ENCODE results near the gene PPP2R1A. TPM values are rescaled to one million over a fixed set of nuclear protein-coding genes. Genes with fewer than 3 reads are reported as not detected.

Gene PPP2R1A
- total RNA-seq: 95.0 and 163 TPM in 2 replicates

- DNase-seq (ENCODE audit: low read depth in 2 of 2): peak; percentile 100
Observed at GRCh38 chr19:52189735-52190486, at the start of gene PPP2R1A. PPP2R1A (plus strand) TSS chr19:52190052; CDS start chr19:52190097, 45 bp downstream.

- DNase-seq (ENCODE audit: low read depth in 2 of 2): no peak
Observed at GRCh38 chr19:52141203-52141602, 48.6 kb upstream of the PPP2R1A start.

- DNase-seq (ENCODE audit: low read depth in 2 of 2): no peak
Observed at GRCh38 chr19:52142001-52142595, 47.8 kb upstream of the PPP2R1A start.

- peak in 1 of 2 donors; percentile 73 for DNase-seq (ENCODE audit: low read depth in 2 of 2)
Observed at GRCh38 chr19:52148256-52148655, 41.6 kb upstream of the PPP2R1A start.

GRCh38 chr19:52155596-52156359, 34.1 kb upstream of the PPP2R1A start:
- DNase-seq (ENCODE audit: low read depth in 2 of 2): no peak

GRCh38 chr19:52170304-52170703, 19.5 kb upstream of the PPP2R1A start:
- DNase-seq (ENCODE audit: low read depth in 2 of 2): no peak

GRCh38 chr19:52170863-52171320, 19.0 kb upstream of the PPP2R1A start:
- peak in 1 of 2 donors; percentile 6 for DNase-seq (ENCODE audit: low read depth in 2 of 2)

- DNase-seq (ENCODE audit: low read depth in 2 of 2): peak; percentile 52 to 74
Observed at GRCh38 chr19:52171321-52172169, 18.3 kb upstream of the PPP2R1A start, which contains the start of gene ZNF836. ZNF836 (minus strand) TSS chr19:52171621; CDS start chr19:52168072, 3,549 bp downstream.

- no peak for DNase-seq (ENCODE audit: low read depth in 2 of 2)
Observed at GRCh38 chr19:52172347-52172746, 17.5 kb upstream of the PPP2R1A start.

GRCh38 chr19:52176574-52176973, 13.3 kb upstream of the PPP2R1A start:
- DNase-seq (ENCODE audit: low read depth in 2 of 2): no peak

- no peak for DNase-seq (ENCODE audit: low read depth in 2 of 2)
Observed at GRCh38 chr19:52187407-52187806, 2.4 kb upstream of the PPP2R1A start.

GRCh38 chr19:52188822-52189734, 774 bp upstream of the PPP2R1A start:
- no peak for DNase-seq (ENCODE audit: low read depth in 2 of 2)

GRCh38 chr19:52190487-52191293, 838 bp downstream of the PPP2R1A start:
- peak in 1 of 2 donors; percentile 43 for DNase-seq (ENCODE audit: low read depth in 2 of 2)

- no peak for DNase-seq (ENCODE audit: low read depth in 2 of 2)
Observed at GRCh38 chr19:52191389-52191788, 1.5 kb downstream of the PPP2R1A start.

GRCh38 chr19:52191951-52192350, 2.1 kb downstream of the PPP2R1A start:
- DNase-seq (ENCODE audit: low read depth in 2 of 2): no peak

GRCh38 chr19:52196256-52196967, 6.6 kb downstream of the PPP2R1A start:
- DNase-seq (ENCODE audit: low read depth in 2 of 2): no peak

GRCh38 chr19:52197964-52198363, 8.1 kb downstream of the PPP2R1A start:
- DNase-seq (ENCODE audit: low read depth in 2 of 2): no peak

- peak in 1 of 2 donors; percentile 22 for DNase-seq (ENCODE audit: low read depth in 2 of 2)
Observed at GRCh38 chr19:52198678-52199077, 8.8 kb downstream of the PPP2R1A start.

All from dermis microvascular lymphatic vessel endothelial cell (primary cell).